ENCODE measurements around the gene ZNF438.

Gene ZNF438

GRCh38 chr10:30825495-30825894, 206.2 kb downstream of the ZNF438 start:
- no peak overlapping the region for H3K27ac ChIP-seq (ENCODE audit: low read length, poor library complexity, severe bottlenecking)
- no peak overlapping the region for H2BK15ac ChIP-seq (ENCODE audit: low read depth, poor library complexity, severe bottlenecking)
- H2BK120ac ChIP-seq (ENCODE audit: low read depth, low read length) = no peak overlapping the region
- H3K4me2 ChIP-seq (ENCODE audit: low read length, poor library complexity, severe bottlenecking) = no peak overlapping the region
- no peak overlapping the region for H4K8ac ChIP-seq (ENCODE audit: low read length)
- no peak overlapping the region for H3K4ac ChIP-seq (ENCODE audit: low read depth in 1 of 2, low read length in 2 of 2)
- no peak overlapping the region for H2AFZ ChIP-seq (ENCODE audit: low read depth, low read length)
- peak; percentile 42 for DNase-seq
- no peaks in the 10 kb centered on the region for H3K9me3 ChIP-seq (ENCODE audit: control insufficient read depth, low read length)
- H4K91ac ChIP-seq (ENCODE audit: low read length) = no peak overlapping the region
- no peaks in the 10 kb centered on the region for H3K27me3 ChIP-seq (ENCODE audit: control insufficient read depth in 1 of 2, insufficient read depth in 1 of 2, low read length in 2 of 2)
- no peaks in the 10 kb centered on the region for H3K79me1 ChIP-seq (replicated peaks; ENCODE audit: low read length, poor library complexity, severe bottlenecking)
- H3K14ac ChIP-seq (ENCODE audit: low read length in 2 of 2) = no peak overlapping the region
- no peaks in the 10 kb centered on the region for H3K36me3 ChIP-seq (ENCODE audit: control insufficient read depth in 1 of 2, insufficient read depth in 2 of 2, low read depth in 1 of 2, low read length in 2 of 2)
- no peak overlapping the region for H2BK5ac ChIP-seq (ENCODE audit: low read depth, low read length, poor library complexity, severe bottlenecking)
- no peak overlapping the region for H3K4me3 ChIP-seq (ENCODE audit: insufficient read depth in 1 of 2, low read depth in 1 of 2, low read length in 2 of 2)
- H3K9ac ChIP-seq (ENCODE audit: low read length) = no peak overlapping the region
- H3K4me1 ChIP-seq (ENCODE audit: control insufficient read depth, insufficient read depth, low read depth, low read length) = peaks cover 6% of the 10 kb centered on the region
- no peak overlapping the region for H2AK5ac ChIP-seq (ENCODE audit: low read length, severe bottlenecking)
- no peak overlapping the region for H2BK12ac ChIP-seq (ENCODE audit: low read length in 2 of 2)
- H3K18ac ChIP-seq (ENCODE audit: low read depth in 1 of 2, low read length in 2 of 2) = no peak overlapping the region
- no peak overlapping the region for H3K23ac ChIP-seq (ENCODE audit: low read length in 2 of 2)

DNA sequence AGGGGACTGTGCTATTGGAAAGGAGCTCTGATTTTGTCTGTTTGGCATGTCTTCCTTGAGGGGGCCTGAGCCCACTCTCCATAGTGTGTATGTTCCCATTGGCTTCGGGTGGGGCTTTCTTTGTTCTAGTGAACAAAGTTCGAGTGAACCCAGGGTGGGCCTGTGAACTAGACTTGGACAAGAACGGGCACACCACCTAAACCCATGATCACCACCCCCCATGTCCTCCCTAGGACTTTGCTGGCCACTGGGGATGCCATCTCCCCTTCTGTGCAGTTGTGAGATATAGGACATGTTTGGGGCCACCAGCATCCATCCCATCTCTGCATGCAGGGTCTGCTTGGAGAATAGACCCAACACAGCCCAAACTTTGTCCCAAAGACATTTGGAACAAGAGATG, 206.6 kb downstream of the ZNF438 start:
- Histone ChIP-seq H3K79me1 (replicated peaks; ENCODE audit: low read length, poor library complexity, severe bottlenecking) (no peaks in the 10 kb centered on the region), H3K9ac (ENCODE audit: low read length) (no peak overlapping the region), H2BK15ac (ENCODE audit: low read depth, poor library complexity, severe bottlenecking) (no peak overlapping the region), H2AK5ac (ENCODE audit: low read length, severe bottlenecking) (no peak overlapping the region), H2BK5ac (ENCODE audit: low read depth, low read length, poor library complexity, severe bottlenecking) (no peak overlapping the region), H4K8ac (ENCODE audit: low read length) (no peak overlapping the region), H3K4ac (ENCODE audit: low read depth in 1 of 2, low read length in 2 of 2) (no peak overlapping the region), H2AFZ (ENCODE audit: low read depth, low read length) (no peak overlapping the region), H2BK120ac (ENCODE audit: low read depth, low read length) (no peak overlapping the region), H3K27ac (ENCODE audit: low read length, poor library complexity, severe bottlenecking) (no peak overlapping the region), H2BK12ac (ENCODE audit: low read length in 2 of 2) (no peak overlapping the region), H3K4me3 (ENCODE audit: insufficient read depth in 1 of 2, low read depth in 1 of 2, low read length in 2 of 2) (no peak overlapping the region), H3K27me3 (ENCODE audit: control insufficient read depth in 1 of 2, insufficient read depth in 1 of 2, low read length in 2 of 2) (no peaks in the 10 kb centered on the region), H3K18ac (ENCODE audit: low read depth in 1 of 2, low read length in 2 of 2) (no peak overlapping the region), H3K4me1 (ENCODE audit: control insufficient read depth, insufficient read depth, low read depth, low read length) (peaks cover 6% of the 10 kb centered on the region), H3K4me2 (ENCODE audit: low read length, poor library complexity, severe bottlenecking) (no peak overlapping the region), H3K9me3 (ENCODE audit: control insufficient read depth, low read length) (no peaks in the 10 kb centered on the region), H3K14ac (ENCODE audit: low read length in 2 of 2) (no peak overlapping the region), H4K91ac (ENCODE audit: low read length) (no peak overlapping the region), H3K36me3 (ENCODE audit: control insufficient read depth in 1 of 2, insufficient read depth in 2 of 2, low read depth in 1 of 2, low read length in 2 of 2) (no peaks in the 10 kb centered on the region), H3K23ac (ENCODE audit: low read length in 2 of 2) (no peak overlapping the region)
- no peak for DNase-seq
- 97% methylated on average over 3 of the region's 3 CpGs for WGBS

DNA sequence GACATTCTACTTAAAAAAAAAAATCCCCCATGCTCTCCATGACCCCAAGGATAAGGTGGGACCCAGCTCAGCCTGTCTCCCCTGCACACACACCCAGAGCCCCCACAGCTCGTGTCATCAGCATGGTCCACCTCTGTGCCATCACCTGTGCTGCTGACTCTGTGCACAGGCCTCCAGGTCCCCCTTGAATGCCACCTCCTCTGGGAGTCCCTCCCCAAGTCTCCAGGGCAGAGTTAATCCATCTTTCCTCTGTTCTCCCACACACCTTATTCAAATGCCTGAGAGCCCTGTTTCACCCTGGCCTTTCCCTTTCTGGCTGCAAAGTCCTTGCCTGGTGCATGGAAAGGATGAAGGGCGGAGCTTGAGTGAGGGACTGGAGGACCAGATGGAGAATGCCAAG, 208.0 kb downstream of the ZNF438 start:
- no peak overlapping the region for H3K23ac ChIP-seq (ENCODE audit: low read length in 2 of 2)
- no peak overlapping the region for H4K8ac ChIP-seq (ENCODE audit: low read length)
- no peak overlapping the region for H2BK5ac ChIP-seq (ENCODE audit: low read depth, low read length, poor library complexity, severe bottlenecking)
- no peak overlapping the region for H3K4me2 ChIP-seq (ENCODE audit: low read length, poor library complexity, severe bottlenecking)
- peaks cover 13% of the 10 kb centered on the region for H3K4me1 ChIP-seq (ENCODE audit: control insufficient read depth, insufficient read depth, low read depth, low read length)
- H3K4me3 ChIP-seq (ENCODE audit: insufficient read depth in 1 of 2, low read depth in 1 of 2, low read length in 2 of 2) = no peak overlapping the region
- no peak overlapping the region for H3K4ac ChIP-seq (ENCODE audit: low read depth in 1 of 2, low read length in 2 of 2)
- H3K36me3 ChIP-seq (ENCODE audit: control insufficient read depth in 1 of 2, insufficient read depth in 2 of 2, low read depth in 1 of 2, low read length in 2 of 2) = no peaks in the 10 kb centered on the region
- no peak overlapping the region for H3K27ac ChIP-seq (ENCODE audit: low read length, poor library complexity, severe bottlenecking)
- H4K91ac ChIP-seq (ENCODE audit: low read length) = no peak overlapping the region
- H3K14ac ChIP-seq (ENCODE audit: low read length in 2 of 2) = no peak overlapping the region
- WGBS = 96% methylated on average over 2 of the region's 2 CpGs
- no peaks in the 10 kb centered on the region for H3K27me3 ChIP-seq (ENCODE audit: control insufficient read depth in 1 of 2, insufficient read depth in 1 of 2, low read length in 2 of 2)
- H3K79me1 ChIP-seq (replicated peaks; ENCODE audit: low read length, poor library complexity, severe bottlenecking) = no peaks in the 10 kb centered on the region
- H3K9me3 ChIP-seq (ENCODE audit: control insufficient read depth, low read length) = no peaks in the 10 kb centered on the region
- no peak overlapping the region for H2AFZ ChIP-seq (ENCODE audit: low read depth, low read length)
- no peak overlapping the region for H2BK15ac ChIP-seq (ENCODE audit: low read depth, poor library complexity, severe bottlenecking)
- no peak for DNase-seq
- H2BK12ac ChIP-seq (ENCODE audit: low read length in 2 of 2) = no peak overlapping the region
- H3K9ac ChIP-seq (ENCODE audit: low read length) = no peak overlapping the region
- H3K18ac ChIP-seq (ENCODE audit: low read depth in 1 of 2, low read length in 2 of 2) = no peak overlapping the region
- H2BK120ac ChIP-seq (ENCODE audit: low read depth, low read length) = no peak overlapping the region
- no peak overlapping the region for H2AK5ac ChIP-seq (ENCODE audit: low read length, severe bottlenecking)

DNA sequence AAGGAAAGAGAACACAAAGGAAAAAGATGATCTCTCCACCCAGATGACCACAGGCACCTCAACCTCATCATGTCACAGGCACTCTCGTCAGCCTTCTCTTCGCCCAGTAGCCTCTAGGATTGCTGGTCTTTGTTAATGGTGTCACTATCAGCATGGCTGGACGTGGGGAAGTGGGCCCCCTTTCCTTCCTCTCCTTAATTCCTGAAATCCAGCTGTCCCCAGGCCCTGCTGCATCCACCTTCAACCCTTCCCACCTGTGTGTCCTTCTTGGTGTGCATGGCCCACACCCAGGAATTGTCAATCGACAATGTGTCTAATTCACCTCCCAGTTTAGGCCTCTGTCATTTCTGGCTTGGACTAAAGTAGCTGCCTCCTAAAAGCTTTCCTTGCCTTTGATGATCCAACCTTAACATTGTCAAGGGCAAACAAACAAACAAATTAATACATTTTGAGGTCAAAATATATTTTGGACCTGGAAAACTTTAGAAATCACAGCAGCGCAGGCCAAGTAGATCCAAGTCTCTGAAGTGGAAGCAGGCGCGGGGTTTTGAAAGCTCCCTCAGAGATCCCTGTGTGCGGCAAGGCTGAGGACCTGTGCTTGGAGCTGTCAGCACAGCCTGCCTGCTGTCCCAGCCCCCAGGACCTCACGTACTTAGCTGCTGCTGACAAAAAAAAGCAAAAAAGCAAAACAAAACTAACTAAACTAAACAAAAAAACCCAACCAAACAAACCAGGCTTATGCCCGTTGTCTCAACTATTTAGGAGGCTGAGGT, 208.8 kb downstream of the ZNF438 start:
- Histone ChIP-seq H2AFZ (ENCODE audit: low read depth, low read length) (no peak overlapping the region), H3K18ac (ENCODE audit: low read depth in 1 of 2, low read length in 2 of 2) (no peak overlapping the region), H3K4me3 (ENCODE audit: insufficient read depth in 1 of 2, low read depth in 1 of 2, low read length in 2 of 2) (no peak overlapping the region), H2BK5ac (ENCODE audit: low read depth, low read length, poor library complexity, severe bottlenecking) (no peak overlapping the region), H2BK12ac (ENCODE audit: low read length in 2 of 2) (no peak overlapping the region), H3K23ac (ENCODE audit: low read length in 2 of 2) (no peak overlapping the region), H3K4me1 (ENCODE audit: control insufficient read depth, insufficient read depth, low read depth, low read length) (peaks cover 20% of the 10 kb centered on the region), H3K14ac (ENCODE audit: low read length in 2 of 2) (peak overlapping the region in 1 of 2 experiments; percentile 2), H3K9me3 (ENCODE audit: control insufficient read depth, low read length) (no peaks in the 10 kb centered on the region), H2BK15ac (ENCODE audit: low read depth, poor library complexity, severe bottlenecking) (no peak overlapping the region), H2BK120ac (ENCODE audit: low read depth, low read length) (no peak overlapping the region), H3K79me1 (replicated peaks; ENCODE audit: low read length, poor library complexity, severe bottlenecking) (no peaks in the 10 kb centered on the region), H2AK5ac (ENCODE audit: low read length, severe bottlenecking) (no peak overlapping the region), H3K27ac (ENCODE audit: low read length, poor library complexity, severe bottlenecking) (no peak overlapping the region), H3K27me3 (ENCODE audit: control insufficient read depth in 1 of 2, insufficient read depth in 1 of 2, low read length in 2 of 2) (no peaks in the 10 kb centered on the region), H3K4ac (ENCODE audit: low read depth in 1 of 2, low read length in 2 of 2) (no peak overlapping the region), H3K4me2 (ENCODE audit: low read length, poor library complexity, severe bottlenecking) (no peak overlapping the region), H4K8ac (ENCODE audit: low read length) (no peak overlapping the region), H4K91ac (ENCODE audit: low read length) (no peak overlapping the region), H3K9ac (ENCODE audit: low read length) (no peak overlapping the region), H3K36me3 (ENCODE audit: control insufficient read depth in 1 of 2, insufficient read depth in 2 of 2, low read depth in 1 of 2, low read length in 2 of 2) (no peaks in the 10 kb centered on the region)
- no peak for DNase-seq
- 88% methylated on average over 10 of the region's 10 CpGs for WGBS

All from mesenchymal stem cell (in vitro differentiated cells and primary cell).